ENCODE data around the gene MED13L. TPM values are rescaled to one million over a fixed set of nuclear protein-coding genes. Genes with fewer than 3 reads are reported as not detected.

MED13L gene
- total and polyA plus RNA-seq, 4 donors: 7.9 to 94.0 (median 37.7) TPM

GRCh38 chr12:116067892-116068291 lies 209.6 kb downstream of the MED13L start:
- Histone ChIP-seq H3K27me3 (ENCODE audit: control insufficient read depth in 4 of 4, insufficient read depth in 4 of 4, low read length in 3 of 4) (no peaks in the 10 kb centered on the region), H3K9me3 (ENCODE audit: control insufficient read depth in 4 of 4, low read length in 3 of 4) (no peaks in the 10 kb centered on the region), H3K9ac (ENCODE audit: low read depth in 1 of 2, low read length in 2 of 2) (no peak overlapping the region), H3K27ac (ENCODE audit: low read depth in 1 of 2, low read length in 2 of 2) (no peak overlapping the region), H3K4me1 (ENCODE audit: control insufficient read depth in 4 of 4, insufficient read depth in 4 of 4, low read length in 3 of 4) (peaks cover 0 to 15% (median 1%) of the 10 kb centered on the region in 4 donors), H3K36me3 (ENCODE audit: control insufficient read depth in 4 of 4, insufficient read depth in 3 of 4, low read depth in 1 of 4, low read length in 3 of 4) (no peaks in the 10 kb centered on the region), H3K4me3 (ENCODE audit: low read depth in 1 of 3, low read length in 3 of 3) (no peak overlapping the region)
- 79% methylated on average over 3 of the region's 3 CpGs for WGBS
- no peak for DNase-seq (ENCODE audit: low spot score)
- TF ChIP-seq TAF1 (conservative IDR thresholded peaks at IDR 0.05): no peak
- no peak for TF ChIP-seq FOXA1 (IDR thresholded peaks at IDR 0.05)
- no peak for TF ChIP-seq HNF4A (conservative IDR thresholded peaks at IDR 0.05)
- TF ChIP-seq YY1 (IDR thresholded peaks at IDR 0.05): no peak
- TF ChIP-seq HNF4G (IDR thresholded peaks at IDR 0.05): no peak
- TF ChIP-seq RAD21 (IDR thresholded peaks at IDR 0.05): no peak
- no peak for TF ChIP-seq NR2F2 (IDR thresholded peaks at IDR 0.05)
- no peak for TF ChIP-seq EGR1 (IDR thresholded peaks at IDR 0.05; ENCODE audit: low read depth in 2 of 2)
- no peak for TF ChIP-seq SP1 (IDR thresholded peaks at IDR 0.05)
- TF ChIP-seq CTCF (IDR thresholded peaks at IDR 0.05; ENCODE audit: low read depth, low read length, missing input control): no peak
- no peak for TF ChIP-seq FOXA2 (IDR thresholded peaks at IDR 0.05)
- TF ChIP-seq ATF3 (IDR thresholded peaks at IDR 0.05): no peak
- TF ChIP-seq REST (IDR thresholded peaks at IDR 0.05): no peak
- no peak for TF ChIP-seq RXRA (IDR thresholded peaks at IDR 0.05)
- no peak for TF ChIP-seq ZBTB33 (IDR thresholded peaks at IDR 0.05)
- TF ChIP-seq GABPA (IDR thresholded peaks at IDR 0.05 in 1 of 2, conservative IDR thresholded peaks at IDR 0.05 in 1 of 2): no peak
- no peak for TF ChIP-seq JUND (IDR thresholded peaks at IDR 0.05)
- TF ChIP-seq MAX (IDR thresholded peaks at IDR 0.05): no peak
